WTC11 (cell line): ENCODE measurements around the gene CCSER1. TPM values are rescaled to one million over a fixed set of nuclear protein-coding genes. Genes with fewer than 3 reads are reported as not detected.

Source experiments
- ATAC-seq: fragments of 200-7000 bp; cut with Tn5 transposase; 2 replicates; pipeline ENCODE4 v1.10.0; 2021; ENCODE audit warnings: mild to moderate bottlenecking, moderate library complexity
- CTCF ChIA-PET: fragments of 300-600 bp; sonication (Branson Sonifier 250); formaldehyde crosslinking; loops from one replicate; lab custom pipeline; 2021; ENCODE audit warnings: antibody characterized with exemption; lab: Charles Lee
- POLR2A ChIA-PET: fragments of 350-600 bp; sonication (Branson Sonifier 250); formaldehyde crosslinking; loops from one replicate; lab custom pipeline; 2021; ENCODE audit warnings: antibody characterized with exemption; lab: Charles Lee
- DNase-seq: peaks from one replicate; pipeline ENCODE4 v3.0.0; 2021; ENCODE audit warnings: low spot score
- H3K27ac Mint-ChIP-seq: 2 replicates; pipeline ENCODE4 v1.8.0; 2021; ENCODE audit warnings: mixed read lengths
- H3K27me3 Mint-ChIP-seq: 2 replicates; pipeline ENCODE4 v1.8.0; 2021; ENCODE audit warnings: low read depth, mild to moderate bottlenecking, moderate library complexity, mixed read lengths
- H3K36me3 Mint-ChIP-seq: 2 replicates; pipeline ENCODE4 v1.8.0; 2021; ENCODE audit warnings: mixed read lengths
- H3K4me1 Mint-ChIP-seq: 2 replicates; pipeline ENCODE4 v1.8.0; 2022; ENCODE audit warnings: mixed read lengths
- H3K4me3 Mint-ChIP-seq: 2 replicates; pipeline ENCODE4 v1.8.0; 2021; ENCODE audit warnings: mild to moderate bottlenecking, moderate library complexity, mixed read lengths
- H3K9me3 Mint-ChIP-seq: 2 replicates; pipeline ENCODE4 v1.8.0; 2021; ENCODE audit warnings: mixed read lengths
- ATF1 ChIP-seq: sonication (generic); formaldehyde crosslinking; IDR thresholded peaks from 2 replicates; pipeline ENCODE4 v1.8.1; 2023; ENCODE audit warnings: mild to moderate bottlenecking, moderate library complexity, missing genetic modification reagents
- CBFB ChIP-seq: sonication (generic); formaldehyde crosslinking; IDR thresholded peaks from 2 replicates; pipeline ENCODE4 v1.8.1; 2022; ENCODE audit warnings: mild to moderate bottlenecking, low read depth, missing genetic modification reagents
- CDX4 ChIP-seq: fragments of 250-450 bp; sonication (Bioruptor Pico); IDR thresholded peaks from 2 replicates; pipeline ENCODE4 v1.9.0; 2021; ENCODE audit warnings: moderate library complexity, mild to moderate bottlenecking, inconsistent platforms, borderline replicate concordance
- ETV6 ChIP-seq: sonication (generic); formaldehyde crosslinking; IDR thresholded peaks from 2 replicates; pipeline ENCODE4 v1.8.1; 2022; ENCODE audit warnings: mild to moderate bottlenecking, missing genetic modification reagents
- HMGA2 ChIP-seq: fragments of 250-450 bp; sonication (Bioruptor Pico); IDR thresholded peaks from 2 replicates; pipeline ENCODE4 v1.4.0; 2021; ENCODE audit warnings: mild to moderate bottlenecking, moderate library complexity
- IRF2 ChIP-seq: sonication (generic); formaldehyde crosslinking; IDR thresholded peaks from 2 replicates; pipeline ENCODE4 v1.8.0; 2022; ENCODE audit warnings: low read depth, missing genetic modification reagents, borderline replicate concordance
- JUN ChIP-seq: sonication (generic); formaldehyde crosslinking; IDR thresholded peaks from 2 replicates; pipeline ENCODE4 v1.8.0; 2023; ENCODE audit warnings: mild to moderate bottlenecking, missing genetic modification reagents
- MLX ChIP-seq: sonication (generic); formaldehyde crosslinking; IDR thresholded peaks from 2 replicates; pipeline ENCODE4 v1.8.1; 2023; ENCODE audit warnings: mild to moderate bottlenecking, missing genetic modification reagents, moderate library complexity
- MYBL2 ChIP-seq: sonication (generic); formaldehyde crosslinking; IDR thresholded peaks from 2 replicates; pipeline ENCODE4 v1.8.1; 2023; ENCODE audit warnings: mild to moderate bottlenecking, moderate library complexity, missing genetic modification reagents
- NR1H2 ChIP-seq: sonication (generic); formaldehyde crosslinking; IDR thresholded peaks from 2 replicates; pipeline ENCODE4 v1.9.0; 2021; ENCODE audit warnings: mild to moderate bottlenecking, moderate library complexity, missing genetic modification reagents
- NR2C2 ChIP-seq: sonication (generic); formaldehyde crosslinking; IDR thresholded peaks from 2 replicates; pipeline ENCODE4 v1.8.0; 2022; ENCODE audit warnings: mild to moderate bottlenecking, missing genetic modification reagents
- PRRX2 ChIP-seq: fragments of 250-450 bp; sonication (Bioruptor Pico); IDR thresholded peaks from 2 replicates; pipeline ENCODE4 v1.8.0; 2021; ENCODE audit warnings: mild to moderate bottlenecking
- RORB ChIP-seq: fragments of 250-450 bp; sonication (Bioruptor Pico); IDR thresholded peaks from 2 replicates; pipeline ENCODE4 v1.9.0; 2021; ENCODE audit warnings: mild to moderate bottlenecking
- ZBTB43 ChIP-seq: sonication (generic); formaldehyde crosslinking; IDR thresholded peaks from 2 replicates; pipeline ENCODE4 v1.8.1; 2023; ENCODE audit warnings: mild to moderate bottlenecking, missing genetic modification reagents
- ZMAT4 ChIP-seq: fragments of 250-450 bp; sonication (Bioruptor Pico); IDR thresholded peaks from 2 replicates; pipeline ENCODE4 v1.9.0; 2021; ENCODE audit warnings: mild to moderate bottlenecking
- ZNF121 ChIP-seq: sonication (generic); formaldehyde crosslinking; IDR thresholded peaks from 2 replicates; pipeline ENCODE4 v1.8.0; 2023; ENCODE audit warnings: missing genetic modification reagents
- ZNF232 ChIP-seq: sonication (generic); formaldehyde crosslinking; IDR thresholded peaks from 2 replicates; pipeline ENCODE4 v1.8.0; 2022; ENCODE audit warnings: mild to moderate bottlenecking, missing genetic modification reagents
- ZNF263 ChIP-seq: sonication (generic); formaldehyde crosslinking; IDR thresholded peaks from 2 replicates; pipeline ENCODE4 v1.8.1; 2022; ENCODE audit warnings: low read depth, mild to moderate bottlenecking, moderate library complexity, missing genetic modification reagents
- ZNF281 ChIP-seq: sonication (generic); formaldehyde crosslinking; IDR thresholded peaks from 2 replicates; pipeline ENCODE4 v1.8.0; 2023; ENCODE audit warnings: mild to moderate bottlenecking, missing genetic modification reagents
- ZNF416 ChIP-seq: fragments of 250-450 bp; sonication (Bioruptor Pico); IDR thresholded peaks from 2 replicates; pipeline ENCODE4 v1.9.0; 2021; ENCODE audit warnings: mild to moderate bottlenecking, inconsistent platforms
- ZNF425 ChIP-seq: fragments of 250-450 bp; sonication (Bioruptor Pico); conservative IDR thresholded peaks from 2 replicates; pipeline ENCODE4 v1.9.0; 2021; ENCODE audit warnings: mild to moderate bottlenecking
- ZNF532 ChIP-seq: fragments of 250-450 bp; sonication (Bioruptor Pico); IDR thresholded peaks from 2 replicates; pipeline ENCODE4 v1.9.0; 2021; ENCODE audit warnings: mild to moderate bottlenecking, borderline replicate concordance
- total RNA-seq: library from RNA; stranded (reverse); gene quantifications from 3 replicates; pipeline ENCODE4 v1.2.3, GENCODE V29; 2021

Gene CCSER1
- total RNA-seq, 1 experiment from 2014 or later, result 0.87 TPM

GRCh38 chr4:90444904-90445303, 317.7 kb downstream of the CCSER1 start:
- H3K4me1 Mint-ChIP-seq, result no peaks in the 10 kb centered on the region
- ATAC-seq, result no peak
- CTCF ChIA-PET, result no interaction called here

GRCh38 chr4:90445380-90445779, 318.2 kb downstream of the CCSER1 start:
- ChIA-PET POLR2A (no interaction called here), CTCF (no interaction called here)
- no peak for DNase-seq
- Mint-ChIP-seq H3K36me3 (no peaks in the 10 kb centered on the region), H3K27ac (no peak overlapping the region), H3K4me3 (no peak overlapping the region), H3K27me3 (no peaks in the 10 kb centered on the region; the same call in 1 of the 2 replicates), H3K9me3 (peaks cover 5% of the 10 kb centered on the region; the same call in 1 of the 2 replicates), H3K4me1 (no peaks in the 10 kb centered on the region)
- ATAC-seq, result no peak
- no peak for TF ChIP-seq ZNF263 (CRISPR knock-in tag)
- TF ChIP-seq ZBTB43 (CRISPR knock-in tag), result no peak
- no peak for TF ChIP-seq HMGA2 (CRISPR knock-in tag)
- TF ChIP-seq NR2C2, result no peak
- no peak for TF ChIP-seq IRF2 (CRISPR knock-in tag)
- no peak for TF ChIP-seq PRRX2 (CRISPR knock-in tag)
- TF ChIP-seq MYBL2, result no peak
- TF ChIP-seq MLX (CRISPR knock-in tag), result no peak
- no peak for TF ChIP-seq JUN (CRISPR knock-in tag)
- no peak for TF ChIP-seq ZNF532 (CRISPR knock-in tag)
- TF ChIP-seq NR1H2 (CRISPR knock-in tag), result no peak
- no peak for TF ChIP-seq ZNF281 (CRISPR knock-in tag)

More at GRCh38 chr4:90444904-90445303, 317.7 kb downstream of the CCSER1 start:
- POLR2A ChIA-PET, result no interaction called here
- H3K27ac Mint-ChIP-seq, result no peak overlapping the region
- H3K9me3 Mint-ChIP-seq, result peaks cover under 1% of the 10 kb centered on the region; the same call in 1 of the 2 replicates
- TF ChIP-seq ZMAT4 (CRISPR knock-in tag), result no peak
- no peak for TF ChIP-seq ETV6 (CRISPR knock-in tag)
- TF ChIP-seq ZNF121 (CRISPR knock-in tag), result no peak
- TF ChIP-seq ATF1 (CRISPR knock-in tag), result no peak
- TF ChIP-seq ZNF416 (CRISPR knock-in tag), result no peak
- TF ChIP-seq CBFB, result no peak
- TF ChIP-seq ZNF425 (CRISPR knock-in tag), result no peak
- no peak for TF ChIP-seq RORB (CRISPR knock-in tag)
- no peak for TF ChIP-seq ZNF232 (CRISPR knock-in tag)
- TF ChIP-seq CDX4, result no peak
- H3K4me3 Mint-ChIP-seq, result no peak overlapping the region
- no peak for DNase-seq
- no peaks in the 10 kb centered on the region for H3K36me3 Mint-ChIP-seq
- no peaks in the 10 kb centered on the region; the same call in 1 of the 2 replicates for H3K27me3 Mint-ChIP-seq
